CD14-positive monocyte (primary cell): ENCODE measurements around the gene SHLD1. TPM values are rescaled to one million over a fixed set of nuclear protein-coding genes. Genes with fewer than 3 reads are reported as not detected.

Experiments
- DNase-seq, 3 donors: peaks; one replicate each; pipeline ENCODE4 v3.0.0-alpha.2; 2011 to 2022
- H2AFZ ChIP-seq: 2 replicates; pipeline ENCODE4 v1.6.0; 2012; ENCODE audit warnings: mild to moderate bottlenecking, low read depth, low read length, inconsistent platforms; ENCODE audit not compliant: insufficient read depth, poor library complexity, severe bottlenecking
- H3K27ac ChIP-seq, 2 donors: 1 replicate in 1 of 2; 2 replicates in 1 of 2; pipeline ENCODE4 v1.5.1; 2012 to 2013; ENCODE audit warnings: low read length in 2 of 2, control low read depth in 1 of 2, inconsistent platforms in 1 of 2, low read depth in 1 of 2, mild to moderate bottlenecking in 1 of 2
- H3K27me3 ChIP-seq, 2 donors: one replicate each; pipeline versions ENCODE4 v1.6.0 to v1.6.1; 2011 to 2013; ENCODE audit warnings: low read length in 2 of 2; ENCODE audit not compliant: control insufficient read depth in 2 of 2, insufficient read depth in 2 of 2
- H3K36me3 ChIP-seq, 2 donors: replicated peaks in 1 of 2; 1 replicate in 1 of 2; 2 replicates in 1 of 2; pipeline versions ENCODE4 v1.5.1 to v1.6.1; 2012 to 2013; ENCODE audit warnings: low read length in 2 of 2, control low read depth in 1 of 2, inconsistent platforms in 1 of 2, mild to moderate bottlenecking in 1 of 2; ENCODE audit not compliant: insufficient read depth in 2 of 2, control insufficient read depth in 1 of 2
- H3K4me1 ChIP-seq, 2 donors: 1 replicate in 1 of 2; 2 replicates in 1 of 2; pipeline versions ENCODE4 v1.5.1 to v1.6.1; 2012 to 2013; ENCODE audit warnings: low read length in 2 of 2, control low read depth in 1 of 2, inconsistent platforms in 1 of 2, mild to moderate bottlenecking in 1 of 2, moderate library complexity in 1 of 2; ENCODE audit not compliant: insufficient read depth in 2 of 2, control insufficient read depth in 1 of 2
- H3K4me2 ChIP-seq: replicated peaks from 2 replicates; pipeline ENCODE3; 2012; ENCODE audit warnings: low read length, moderate library complexity, mild to moderate bottlenecking; ENCODE audit not compliant: poor library complexity, severe bottlenecking; ENCODE audit errors: extremely low read depth
- H3K4me3 ChIP-seq, 3 experiments: fragments of 200-600 bp in 1 of 3; sonication (generic) in 1 of 3; replicated peaks in 1 of 3; 1 replicate in 2 of 3; 2 replicates in 1 of 3; pipeline ENCODE4 v1.5.1; 2011 to 2013; ENCODE audit warnings: low read length in 3 of 3, mild to moderate bottlenecking in 3 of 3, control low read depth in 2 of 3, low read depth in 2 of 3, inconsistent platforms in 1 of 3, moderate library complexity in 1 of 3
- H3K79me2 ChIP-seq: 2 replicates; pipeline ENCODE4 v1.6.0; 2012; ENCODE audit warnings: mild to moderate bottlenecking, control low read depth, inconsistent platforms, low read length, moderate library complexity; ENCODE audit not compliant: insufficient read depth
- H3K9ac ChIP-seq: 2 replicates; pipeline ENCODE4 v1.6.0; 2017; ENCODE audit warnings: low read length, mild to moderate bottlenecking; ENCODE audit not compliant: insufficient read depth, poor library complexity, severe bottlenecking
- H3K9me3 ChIP-seq, 2 donors: replicated peaks in 1 of 2; 1 replicate in 1 of 2; 2 replicates in 1 of 2; pipeline versions ENCODE4 v1.5.1 to v1.6.1; 2012 to 2013; ENCODE audit warnings: low read length in 2 of 2, control low read depth in 1 of 2; ENCODE audit not compliant: control insufficient read depth in 1 of 2, insufficient read depth in 1 of 2
- H4K20me1 ChIP-seq: 2 replicates; pipeline ENCODE4 v1.6.0; 2012; ENCODE audit warnings: mild to moderate bottlenecking, low read length, control low read depth, moderate library complexity; ENCODE audit not compliant: insufficient read depth
- H3K27ac Mint-ChIP-seq, 7 donors: one replicate each; pipeline ENCODE4 v1.8.0; 2020; ENCODE audit warnings: mild to moderate bottlenecking in 7 of 7, mixed read lengths in 7 of 7, moderate library complexity in 6 of 7, inconsistent platforms in 2 of 7
- H3K27me3 Mint-ChIP-seq, 3 donors: one replicate each; pipeline ENCODE4 v1.8.0; 2021 to 2022; ENCODE audit warnings: low read depth in 3 of 3, mild to moderate bottlenecking in 3 of 3, mixed read lengths in 3 of 3, moderate library complexity in 3 of 3, inconsistent platforms in 1 of 3
- H3K36me3 Mint-ChIP-seq, 2 donors: one replicate each; pipeline ENCODE4 v1.8.0; 2020; ENCODE audit warnings: mixed read lengths in 2 of 2, inconsistent platforms in 1 of 2, mild to moderate bottlenecking in 1 of 2
- H3K4me1 Mint-ChIP-seq: one replicate; pipeline ENCODE4 v1.8.0; 2020; ENCODE audit warnings: mild to moderate bottlenecking, mixed read lengths
- H3K4me3 Mint-ChIP-seq, 2 donors: one replicate each; pipeline ENCODE4 v1.8.0; 2020; ENCODE audit warnings: mild to moderate bottlenecking in 2 of 2, mixed read lengths in 2 of 2, moderate library complexity in 1 of 2
- H3K9me3 Mint-ChIP-seq, 7 donors: one replicate each; pipeline ENCODE4 v1.8.0; 2020 to 2022; ENCODE audit warnings: mixed read lengths in 7 of 7, mild to moderate bottlenecking in 6 of 7, moderate library complexity in 6 of 7, inconsistent platforms in 2 of 7
- WGBS: methylation state at CpG from one replicate; pipeline ENCODE4 v1.1.5; 2013; ENCODE audit warnings: missing lambda C conversion rate; ENCODE audit not compliant: insufficient coverage; 5-methylcytosine and 5-hydroxymethylcytosine counted together
- intact Hi-C, 2 donors: fragments of 100-400 bp; cut with micrococcal nuclease; formaldehyde crosslinking; loops; one replicate each; pipeline versions ENCODE4 v1.15.0 to v1.15.1; 2023
- polyA plus RNA-seq, 3 donors: library from polyadenylated mRNA; depleted of rRNA in 1 of 3; unstranded in 2 of 3; stranded (reverse) in 1 of 3; fragments of 300-500 nt in 2 of 3; fragments of >200 nt in 1 of 3; fragmentation: Illumina TruSeq in 2 of 3; gene quantifications; 1 replicate in 2 of 3; 2 replicates in 1 of 3; pipeline ENCODE4 v1.2.3, GENCODE V29; 2012 to 2021
- TF ChIP-seq, protein P1 (sequence below): fragments of 200-600 bp; IDR thresholded peaks from one replicate; pipeline ENCODE4 v1.8.0; 2022; ENCODE audit warnings: antibody characterized with exemption, mild to moderate bottlenecking

Gene SHLD1
- polyA plus RNA-seq, 3 donors = 8.3 to 12.7 (median 11.5) TPM

DNA sequence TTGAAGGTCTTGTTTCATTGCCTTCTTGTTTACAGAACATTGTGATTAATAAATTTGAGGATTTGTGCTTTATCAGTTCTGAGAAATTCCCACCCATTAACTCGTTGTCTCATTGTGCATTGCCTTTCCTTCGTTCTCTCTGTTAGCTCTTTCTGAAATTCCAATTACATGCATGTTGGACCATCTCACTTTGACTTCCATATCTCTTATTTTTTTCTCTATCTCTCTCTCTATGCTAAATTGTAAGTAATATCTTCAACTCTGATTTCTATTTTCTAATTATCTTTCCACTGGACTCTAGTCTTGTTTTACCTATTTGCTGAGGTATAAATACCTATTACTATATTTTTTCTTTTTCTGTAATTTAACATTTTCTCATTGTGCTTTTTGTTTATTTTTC is 92.3 kb downstream of the SHLD1 start:
- H3K27ac ChIP-seq = no peak overlapping the region
- H3K9me3 ChIP-seq = no peaks in the 10 kb centered on the region
- no peaks in the 10 kb centered on the region for H3K27me3 Mint-ChIP-seq
- no peak overlapping the region for H3K9ac ChIP-seq
- no peak overlapping the region for H3K4me3 ChIP-seq
- H3K4me1 ChIP-seq = no peaks in the 10 kb centered on the region
- H3K27ac Mint-ChIP-seq = no peak overlapping the region
- no peaks in the 10 kb centered on the region for H3K36me3 ChIP-seq
- no peaks in the 10 kb centered on the region for H4K20me1 ChIP-seq
- no peak overlapping the region for H3K4me2 ChIP-seq
- no peaks in the 10 kb centered on the region for H3K27me3 ChIP-seq
- no peak for DNase-seq
- no peak overlapping the region for H2AFZ ChIP-seq
- intact Hi-C loops = no loop called here
- H3K36me3 Mint-ChIP-seq = no peaks in the 10 kb centered on the region
- peaks cover 0 to 2% (median 0%) of the 10 kb centered on the region in 7 donors for H3K9me3 Mint-ChIP-seq
- peaks cover 6% of the 10 kb centered on the region for H3K4me1 Mint-ChIP-seq
- TF ChIP-seq, protein P1, sequence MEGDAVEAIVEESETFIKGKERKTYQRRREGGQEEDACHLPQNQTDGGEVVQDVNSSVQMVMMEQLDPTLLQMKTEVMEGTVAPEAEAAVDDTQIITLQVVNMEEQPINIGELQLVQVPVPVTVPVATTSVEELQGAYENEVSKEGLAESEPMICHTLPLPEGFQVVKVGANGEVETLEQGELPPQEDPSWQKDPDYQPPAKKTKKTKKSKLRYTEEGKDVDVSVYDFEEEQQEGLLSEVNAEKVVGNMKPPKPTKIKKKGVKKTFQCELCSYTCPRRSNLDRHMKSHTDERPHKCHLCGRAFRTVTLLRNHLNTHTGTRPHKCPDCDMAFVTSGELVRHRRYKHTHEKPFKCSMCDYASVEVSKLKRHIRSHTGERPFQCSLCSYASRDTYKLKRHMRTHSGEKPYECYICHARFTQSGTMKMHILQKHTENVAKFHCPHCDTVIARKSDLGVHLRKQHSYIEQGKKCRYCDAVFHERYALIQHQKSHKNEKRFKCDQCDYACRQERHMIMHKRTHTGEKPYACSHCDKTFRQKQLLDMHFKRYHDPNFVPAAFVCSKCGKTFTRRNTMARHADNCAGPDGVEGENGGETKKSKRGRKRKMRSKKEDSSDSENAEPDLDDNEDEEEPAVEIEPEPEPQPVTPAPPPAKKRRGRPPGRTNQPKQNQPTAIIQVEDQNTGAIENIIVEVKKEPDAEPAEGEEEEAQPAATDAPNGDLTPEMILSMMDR = no peak
- H3K79me2 ChIP-seq = no peaks in the 10 kb centered on the region
- no peak overlapping the region for H3K4me3 Mint-ChIP-seq
- WGBS = no CpG with 5 or more reads among the region's 2 CpGs

DNA sequence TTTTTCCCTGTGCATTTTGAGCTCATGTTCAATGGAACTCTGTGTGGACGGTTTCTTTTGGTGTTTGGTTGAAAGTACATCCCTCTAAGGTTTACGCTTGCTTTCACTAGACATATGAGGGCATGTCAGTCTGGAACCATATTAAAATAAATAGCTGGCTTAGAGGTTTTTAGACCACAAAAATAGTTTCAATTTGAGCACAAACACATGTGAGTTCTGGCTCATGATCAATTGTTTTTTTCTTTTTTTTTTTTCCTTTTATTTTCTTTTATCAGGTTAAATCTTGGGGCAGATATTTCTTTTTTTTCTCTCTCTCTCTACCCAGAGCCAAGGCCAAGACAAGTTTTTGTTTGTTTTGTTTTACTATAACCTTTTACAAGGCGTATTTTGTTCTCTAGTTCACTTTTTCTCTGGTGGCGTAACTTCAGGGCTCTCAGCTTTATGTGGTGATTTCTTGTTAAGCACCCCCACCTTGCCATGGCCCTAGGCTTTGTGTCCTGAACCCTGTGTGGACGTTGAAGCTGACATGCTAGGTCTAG is 92.9 kb downstream of the SHLD1 start:
- H3K9ac ChIP-seq = no peak overlapping the region
- no peak overlapping the region for H3K27ac ChIP-seq
- intact Hi-C loops = no loop called here
- no peaks in the 10 kb centered on the region for H3K36me3 Mint-ChIP-seq
- no peak overlapping the region for H2AFZ ChIP-seq
- H3K27ac Mint-ChIP-seq = no peak overlapping the region
- no peak for DNase-seq
- H3K4me3 ChIP-seq = no peak overlapping the region
- H3K27me3 ChIP-seq = no peaks in the 10 kb centered on the region
- no peaks in the 10 kb centered on the region for H3K27me3 Mint-ChIP-seq
- H3K79me2 ChIP-seq = no peaks in the 10 kb centered on the region
- H4K20me1 ChIP-seq = no peaks in the 10 kb centered on the region
- H3K4me3 Mint-ChIP-seq = no peak overlapping the region
- no peaks in the 10 kb centered on the region for H3K4me1 ChIP-seq
- H3K9me3 ChIP-seq = no peaks in the 10 kb centered on the region
- no peak overlapping the region for H3K4me2 ChIP-seq
- peaks cover 6% of the 10 kb centered on the region for H3K4me1 Mint-ChIP-seq
- no peaks in the 10 kb centered on the region for H3K36me3 ChIP-seq
- WGBS = 100% methylated on average over 2 of the region's 5 CpGs
- H3K9me3 Mint-ChIP-seq = peaks cover 0 to 2% (median 0%) of the 10 kb centered on the region in 7 donors
- TF ChIP-seq, protein P1 = no peak
